GM12801 (cell line): ENCODE results near the gene P4HA2.

Experiments used
- CTCF ChIP-seq: IDR thresholded peaks from one replicate; pipeline ENCODE4 v1.5.1; 2011; ENCODE audit warnings: control low read depth; ENCODE audit not compliant: insufficient read length; ENCODE audit errors: extremely low read depth

P4HA2 gene

GRCh38 chr5:132183723-132184122, 43.9 kb downstream of the P4HA2 start:
- TF ChIP-seq CTCF: no peak

GRCh38 chr5:132182359-132183040, 45.2 kb downstream of the P4HA2 start:
- TF ChIP-seq CTCF: no peak

- no peak for TF ChIP-seq CTCF
These were observed 46.5 kb downstream of the P4HA2 start for GRCh38 chr5:132181011-132181629.

- TF ChIP-seq CTCF: no peak
These were observed 47.4 kb downstream of the P4HA2 start for GRCh38 chr5:132180134-132180745.

- TF ChIP-seq CTCF: no peak
These were observed 48.2 kb downstream of the P4HA2 start for GRCh38 chr5:132179405-132179804.

- TF ChIP-seq CTCF: no peak
These were observed 49.9 kb downstream of the P4HA2 start for GRCh38 chr5:132177691-132178149.

GRCh38 chr5:132176987-132177386, 50.7 kb downstream of the P4HA2 start:
- TF ChIP-seq CTCF: no peak
